K562 (cell line): Measurements from ENCODE around the gene NARF. TPM values are rescaled to one million over a fixed set of nuclear protein-coding genes. Genes with fewer than 3 reads are reported as not detected.

Source experiments
- CBFA2T3 ChIP-seq: fragments of 450-650 bp; IDR thresholded peaks from 2 replicates; pipeline ENCODE4 v1.6.1; 2017
- CBX1 ChIP-seq: sonication (generic); IDR thresholded peaks from 2 replicates; pipeline ENCODE4 v1.6.1; 2016; ENCODE audit warnings: antibody characterized with exemption, low read depth, mild to moderate bottlenecking
- COPS2 ChIP-seq: fragments of 450-650 bp; conservative IDR thresholded peaks from 2 replicates; pipeline ENCODE4 v1.6.1; 2016; ENCODE audit warnings: mild to moderate bottlenecking, moderate library complexity
- CREBBP ChIP-seq: IDR thresholded peaks from one replicate; pipeline ENCODE4 v1.6.1; 2012; ENCODE audit warnings: low read depth, mild to moderate bottlenecking, control low read depth, inconsistent platforms, low read length
- KDM4B ChIP-seq, 2 experiments: fragments of 450-650 bp in 1 of 2; sonication (generic) in 1 of 2; IDR thresholded peaks; 2 replicates each; pipeline ENCODE4 v1.6.1; 2016 to 2017; ENCODE audit warnings: borderline replicate concordance in 2 of 2, antibody characterized with exemption in 1 of 2, low read depth in 1 of 2, mild to moderate bottlenecking in 1 of 2
- NCOA2 ChIP-seq, 2 experiments: fragments of 450-650 bp; IDR thresholded peaks; 2 replicates each; pipeline ENCODE4 v1.6.1; 2018; ENCODE audit warnings: mild to moderate bottlenecking in 2 of 2, moderate library complexity in 1 of 2; ENCODE audit not compliant: partially characterized antibody in 2 of 2
- NFIX ChIP-seq: fragments of 250-450 bp; sonication (Bioruptor Pico); IDR thresholded peaks from 2 replicates; pipeline ENCODE4 v1.4.0; 2020; ENCODE audit warnings: low read depth, mild to moderate bottlenecking, moderate library complexity
- NR1H2 ChIP-seq: sonication (generic); formaldehyde crosslinking; IDR thresholded peaks from 2 replicates; pipeline ENCODE4 v1.4.0; 2020; ENCODE audit warnings: mild to moderate bottlenecking, missing genetic modification reagents
- PHF21A ChIP-seq: fragments of 450-650 bp; IDR thresholded peaks from 2 replicates; pipeline ENCODE4 v1.6.1; 2017; ENCODE audit warnings: low read depth, borderline replicate concordance
- RAD51 ChIP-seq: fragments of 450-650 bp; IDR thresholded peaks from 2 replicates; pipeline ENCODE4 v1.7.1; 2016; ENCODE audit warnings: low read depth, mild to moderate bottlenecking, borderline replicate concordance
- RBM39 ChIP-seq: fragments of 200-400 bp; formaldehyde crosslinking; optimal IDR thresholded peaks from 2 replicates; pipeline ENCODE3; 2018; ENCODE audit warnings: low read depth, low read length
- SMAD3 ChIP-seq: fragments of 450-650 bp; formaldehyde crosslinking; conservative IDR thresholded peaks from 2 replicates; pipeline ENCODE4 v1.4.0; 2020; ENCODE audit warnings: mild to moderate bottlenecking
- SRF ChIP-seq, 2 experiments: fragments of 250-450, 450-650 bp in 1 of 2; sonication (Bioruptor Pico) in 1 of 2; sonication (generic) in 1 of 2; formaldehyde crosslinking; IDR thresholded peaks; 2 replicates each; pipeline versions ENCODE4 v1.5.0 to v1.5.1; 2020 to 2022; ENCODE audit warnings: mild to moderate bottlenecking in 1 of 2, missing genetic modification reagents in 1 of 2
- ZBTB11 ChIP-seq, 3 experiments: fragments of 200-800 bp in 1 of 3; fragments of 250-450 bp in 1 of 3; fragments of 450-650 bp in 1 of 3; sonication (Bioruptor Pico) in 1 of 3; sonication (Bioruptor generic) in 1 of 3; formaldehyde crosslinking in 1 of 3; IDR thresholded peaks; 2 replicates each; pipeline versions ENCODE4 v1.6.1 to v1.8.0; 2016 to 2022; ENCODE audit warnings: mild to moderate bottlenecking in 2 of 3, missing genetic modification characterization in 2 of 3, missing compliant biosample characterization in 1 of 3, moderate library complexity in 1 of 3
- ZBTB26 ChIP-seq: fragments of 450-650 bp; formaldehyde crosslinking; IDR thresholded peaks from 2 replicates; pipeline ENCODE4 v1.4.0; 2022; ENCODE audit warnings: missing genetic modification characterization
- polyA plus RNA-seq, 8 experiments: library from polyadenylated mRNA; depleted of rRNA in 4 of 8; stranded (reverse) in 5 of 8; unstranded in 3 of 8; fragments of >200 nt; fragmentation: Nextera tagmentation in 2 of 8; fragmentation: Illumina TruSeq in 1 of 8; extraction: Ambion mirVana in 2 of 8; extraction: Trizol in 1 of 8; gene quantifications; 2 replicates each; pipeline versions ENCODE4 v1.2.1 to v1.2.3, GENCODE V29; 2011 to 2014; ENCODE audit warnings: inconsistent platforms in 1 of 8, missing spikeins in 1 of 8
- total RNA-seq, 7 experiments: library from RNA; depleted of rRNA in 6 of 7; stranded (reverse); fragments of >200 nt in 6 of 7; fragmentation: Illumina TruSeq in 2 of 7; extraction: Trizol in 2 of 7; gene quantifications; 2 replicates each; pipeline versions ENCODE4 v1.2.1 to v1.2.3, GENCODE V29; 2011 to 2021; ENCODE audit warnings: low replicate concordance in 1 of 7
- TF ChIP-seq, protein P1 (sequence below), 2 experiments: fragments of 150-350 bp in 1 of 2; IDR thresholded peaks; 2 replicates each; pipeline ENCODE4 v1.6.1; 2012 to 2016; ENCODE audit warnings: low read depth in 2 of 2, low read length in 2 of 2, mild to moderate bottlenecking in 1 of 2, moderate library complexity in 1 of 2
- TF ChIP-seq, protein P2 (sequence below): fragments of 450-650 bp; IDR thresholded peaks from 2 replicates; pipeline ENCODE4 v1.6.1; 2016; ENCODE audit warnings: antibody characterized with exemption

NARF gene
- total and polyA plus RNA-seq, 9 of the 15 experiments (the other 6 are each of a cell fraction or from before 2014, with no cell fraction given) = 60.4 to 423 (median 132) TPM

- TF ChIP-seq, protein P1, sequence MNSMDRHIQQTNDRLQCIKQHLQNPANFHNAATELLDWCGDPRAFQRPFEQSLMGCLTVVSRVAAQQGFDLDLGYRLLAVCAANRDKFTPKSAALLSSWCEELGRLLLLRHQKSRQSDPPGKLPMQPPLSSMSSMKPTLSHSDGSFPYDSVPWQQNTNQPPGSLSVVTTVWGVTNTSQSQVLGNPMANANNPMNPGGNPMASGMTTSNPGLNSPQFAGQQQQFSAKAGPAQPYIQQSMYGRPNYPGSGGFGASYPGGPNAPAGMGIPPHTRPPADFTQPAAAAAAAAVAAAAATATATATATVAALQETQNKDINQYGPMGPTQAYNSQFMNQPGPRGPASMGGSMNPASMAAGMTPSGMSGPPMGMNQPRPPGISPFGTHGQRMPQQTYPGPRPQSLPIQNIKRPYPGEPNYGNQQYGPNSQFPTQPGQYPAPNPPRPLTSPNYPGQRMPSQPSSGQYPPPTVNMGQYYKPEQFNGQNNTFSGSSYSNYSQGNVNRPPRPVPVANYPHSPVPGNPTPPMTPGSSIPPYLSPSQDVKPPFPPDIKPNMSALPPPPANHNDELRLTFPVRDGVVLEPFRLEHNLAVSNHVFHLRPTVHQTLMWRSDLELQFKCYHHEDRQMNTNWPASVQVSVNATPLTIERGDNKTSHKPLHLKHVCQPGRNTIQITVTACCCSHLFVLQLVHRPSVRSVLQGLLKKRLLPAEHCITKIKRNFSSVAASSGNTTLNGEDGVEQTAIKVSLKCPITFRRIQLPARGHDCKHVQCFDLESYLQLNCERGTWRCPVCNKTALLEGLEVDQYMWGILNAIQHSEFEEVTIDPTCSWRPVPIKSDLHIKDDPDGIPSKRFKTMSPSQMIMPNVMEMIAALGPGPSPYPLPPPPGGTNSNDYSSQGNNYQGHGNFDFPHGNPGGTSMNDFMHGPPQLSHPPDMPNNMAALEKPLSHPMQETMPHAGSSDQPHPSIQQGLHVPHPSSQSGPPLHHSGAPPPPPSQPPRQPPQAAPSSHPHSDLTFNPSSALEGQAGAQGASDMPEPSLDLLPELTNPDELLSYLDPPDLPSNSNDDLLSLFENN (IDR thresholded peaks at IDR 0.05; ENCODE audit: low read depth in 2 of 2, low read length in 2 of 2) = peak in 1 of 2 experiments; percentile 96; a peak in 2 of 4 replicates
- TF ChIP-seq CBFA2T3 = peak; percentile 99
- TF ChIP-seq PHF21A = peak; percentile 46; the same call in 1 of the 2 replicates
- peak in 1 of 3 experiments; percentile 81; a peak in 2 of 6 replicates for TF ChIP-seq ZBTB11 (CRISPR knock-in tag; IDR thresholded peaks at IDR 0.05)
- peak; percentile 11 for TF ChIP-seq RBM39
- peak; percentile 84; the same call in 1 of the 2 replicates for TF ChIP-seq CBX1
- TF ChIP-seq SMAD3 = peak; percentile 43; the same call in 1 of the 2 replicates
- TF ChIP-seq NFIX (CRISPR knock-in tag) = peak; percentile 41; the same call in 1 of the 2 replicates
- TF ChIP-seq ZBTB26 = peak; percentile 53; the same call in 1 of the 2 replicates
- TF ChIP-seq KDM4B (IDR thresholded peaks at IDR 0.05; ENCODE audit: borderline replicate concordance in 2 of 2, low read depth in 1 of 2) = 0 out of 4 replicates have a peak, but pooled peaks of 1 of the 2 experiments have one; percentile 63
- TF ChIP-seq CREBBP = no peak
- TF ChIP-seq NCOA2 (IDR thresholded peaks at IDR 0.05; ENCODE audit: partially characterized antibody in 2 of 2) = no peak
- peak in 1 of 2 experiments; percentile 79; a peak in 2 of 4 replicates for TF ChIP-seq SRF (CRISPR knock-in tag; IDR thresholded peaks at IDR 0.05)
- TF ChIP-seq NR1H2 = no peak
- peak; percentile 52; the same call in 1 of the 2 replicates for TF ChIP-seq RAD51
- TF ChIP-seq COPS2 = no peak
- TF ChIP-seq, protein P2, sequence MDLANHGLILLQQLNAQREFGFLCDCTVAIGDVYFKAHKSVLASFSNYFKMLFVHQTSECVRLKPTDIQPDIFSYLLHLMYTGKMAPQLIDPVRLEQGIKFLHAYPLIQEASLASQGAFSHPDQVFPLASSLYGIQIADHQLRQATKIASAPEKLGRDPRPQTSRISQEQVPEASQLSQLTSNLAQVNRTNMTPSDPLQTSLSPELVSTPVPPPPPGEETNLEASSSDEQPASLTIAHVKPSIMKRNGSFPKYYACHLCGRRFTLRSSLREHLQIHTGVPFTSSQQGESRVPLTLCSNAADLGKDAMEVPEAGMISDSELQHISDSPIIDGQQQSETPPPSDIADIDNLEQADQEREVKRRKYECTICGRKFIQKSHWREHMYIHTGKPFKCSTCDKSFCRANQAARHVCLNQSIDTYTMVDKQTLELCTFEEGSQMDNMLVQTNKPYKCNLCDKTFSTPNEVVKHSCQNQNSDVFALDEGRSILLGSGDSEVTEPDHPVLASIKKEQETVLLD = peak; percentile 78
Measured at GRCh38 chr17:82461827-82462524, 3.4 kb downstream of the NARF start (continued).
